Panc1 (cell line): ENCODE measurements around the gene RNF220.

ENCODE experiments used
- CTCF ChIP-seq: fragments of 450-650 bp; IDR thresholded peaks from 2 replicates; pipeline ENCODE4 v1.5.1; 2017; ENCODE audit warnings: mild to moderate bottlenecking
- POLR2AphosphoS5 ChIP-seq: IDR thresholded peaks from 2 replicates; pipeline ENCODE4 v1.6.1; 2012; ENCODE audit warnings: mild to moderate bottlenecking, low read depth, low read length, moderate library complexity
- REST ChIP-seq, 2 experiments: IDR thresholded peaks; 2 replicates each; pipeline ENCODE4 v1.6.1; 2011 to 2012; ENCODE audit warnings: low read depth in 2 of 2, control low read depth in 1 of 2, low read length in 1 of 2, mild to moderate bottlenecking in 1 of 2, moderate library complexity in 1 of 2; ENCODE audit not compliant: insufficient read depth in 1 of 2
- SIN3A ChIP-seq: IDR thresholded peaks from 2 replicates; pipeline ENCODE4 v1.6.1; 2012; ENCODE audit warnings: low read depth, mild to moderate bottlenecking, low read length, moderate library complexity, borderline replicate concordance; ENCODE audit not compliant: insufficient read depth
- TCF7L2 ChIP-seq: IDR thresholded peaks from 2 replicates; pipeline ENCODE4 v1.6.1; 2011; ENCODE audit warnings: mild to moderate bottlenecking, low read depth, low read length, inconsistent platforms

GRCh38 chr1:44650159-44650831 is 245.2 kb downstream of the RNF220 start:
- TF ChIP-seq CTCF (no peak), POLR2AphosphoS5 (no peak), REST (IDR thresholded peaks at IDR 0.05; ENCODE audit: insufficient read depth in 1 of 2, low read depth in 2 of 2, low read length in 1 of 2) (no peak), SIN3A (no peak), TCF7L2 (no peak)
